GM23338 (cell line): ENCODE results near the gene UHRF2. TPM values are rescaled to one million over a fixed set of nuclear protein-coding genes. Genes with fewer than 3 reads are reported as not detected.

Source experiments
- ATAC-seq: fragments of 200-7000 bp; cut with Tn5 transposase; 3 replicates; pipeline ENCODE4 v1.9.1; 2020
- DNase-seq: peaks from one replicate; pipeline ENCODE4 v3.0.0-alpha.2; 2015; ENCODE audit warnings: low spot score
- H2AFZ ChIP-seq: fragments of 200-600 bp; sonication (generic); 2 replicates; pipeline ENCODE4 v1.8.0; 2016; ENCODE audit warnings: antibody characterized with exemption, mild to moderate bottlenecking, moderate library complexity
- H3F3A ChIP-seq: fragments of 200-600 bp; sonication (generic); replicated peaks from 2 replicates; pipeline ENCODE4 v1.8.0; 2017; ENCODE audit warnings: antibody characterized with exemption, mixed run types, low read depth
- H3K27ac ChIP-seq: fragments of 200-600 bp; sonication (generic); 2 replicates; pipeline ENCODE4 v1.6.1; 2016; ENCODE audit warnings: low read depth
- H3K27me3 ChIP-seq: fragments of 200-600 bp; sonication (generic); 2 replicates; pipeline ENCODE4 v1.8.0; 2016; ENCODE audit warnings: mild to moderate bottlenecking, mixed run types, moderate library complexity; ENCODE audit not compliant: insufficient read depth
- H3K36me3 ChIP-seq: fragments of 200-600 bp; sonication (generic); 2 replicates; pipeline ENCODE4 v1.8.0; 2016; ENCODE audit warnings: mild to moderate bottlenecking; ENCODE audit not compliant: insufficient read depth
- H3K4me1 ChIP-seq: fragments of 200-600 bp; sonication (generic); 2 replicates; pipeline ENCODE4 v1.8.0; 2016; ENCODE audit warnings: mild to moderate bottlenecking, moderate library complexity; ENCODE audit not compliant: insufficient read depth
- H3K4me2 ChIP-seq: fragments of 200-600 bp; sonication (generic); 2 replicates; pipeline ENCODE4 v1.7.1; 2017; ENCODE audit warnings: mixed run types
- H3K4me3 ChIP-seq: fragments of 200-600 bp; sonication (generic); 2 replicates; pipeline ENCODE4 v1.6.1; 2016; ENCODE audit warnings: mixed run types
- H3K79me2 ChIP-seq: fragments of 200-600 bp; sonication (generic); replicated peaks from 2 replicates; pipeline ENCODE4 v1.8.0; 2017; ENCODE audit warnings: mild to moderate bottlenecking; ENCODE audit not compliant: insufficient read depth
- H3K9me2 ChIP-seq: fragments of 200-600 bp; sonication (generic); 2 replicates; pipeline ENCODE4 v1.8.0; 2017; ENCODE audit not compliant: insufficient read depth
- H4K20me1 ChIP-seq: fragments of 200-600 bp; sonication (generic); replicated peaks from 2 replicates; pipeline ENCODE4 v1.8.0; 2017; ENCODE audit warnings: mild to moderate bottlenecking; ENCODE audit not compliant: insufficient read depth
- H3K27ac Mint-ChIP-seq: 2 replicates; pipeline ENCODE4 v1.8.0; 2020; ENCODE audit warnings: inconsistent platforms, mild to moderate bottlenecking, moderate library complexity, mixed read lengths
- H3K27me3 Mint-ChIP-seq: 3 replicates; pipeline ENCODE4 v1.8.0; 2022; ENCODE audit warnings: low read depth, mild to moderate bottlenecking, moderate library complexity, mixed read lengths, inconsistent platforms; ENCODE audit not compliant: insufficient read depth, poor library complexity
- H3K36me3 Mint-ChIP-seq: 3 replicates; pipeline ENCODE4 v1.8.0; 2021; ENCODE audit warnings: low read depth, mild to moderate bottlenecking, inconsistent platforms, moderate library complexity, mixed read lengths
- H3K4me1 Mint-ChIP-seq: 3 replicates; pipeline ENCODE4 v1.8.0; 2020; ENCODE audit warnings: mild to moderate bottlenecking, inconsistent platforms, mixed read lengths
- H3K4me3 Mint-ChIP-seq: 3 replicates; pipeline ENCODE4 v1.8.0; 2021; ENCODE audit warnings: moderate library complexity, mild to moderate bottlenecking, inconsistent platforms, mixed read lengths
- H3K9me3 Mint-ChIP-seq: 3 replicates; pipeline ENCODE4 v1.8.0; 2020; ENCODE audit warnings: moderate library complexity, mild to moderate bottlenecking, inconsistent platforms, mixed read lengths
- CREB1 ChIP-seq: fragments of 250-450 bp; sonication (Bioruptor Pico); IDR thresholded peaks from 2 replicates; pipeline ENCODE4 v1.5.0; 2020; ENCODE audit warnings: low read depth, mild to moderate bottlenecking, moderate library complexity
- CTCF ChIP-seq, 2 experiments: fragments of 200-600 bp in 1 of 2; sonication (generic) in 1 of 2; conservative IDR thresholded peaks; 2 replicates each; pipeline versions ENCODE4 v1.5.1 to v1.6.1; 2016 to 2017; ENCODE audit warnings: antibody characterized with exemption in 2 of 2, low read depth in 2 of 2, mild to moderate bottlenecking in 2 of 2, moderate library complexity in 1 of 2
- EZH2 ChIP-seq: fragments of 200-600 bp; sonication (generic); IDR thresholded peaks from one replicate; pipeline ENCODE4 v1.8.0; 2017; ENCODE audit warnings: antibody characterized with exemption, mild to moderate bottlenecking, low read depth; ENCODE audit not compliant: unreplicated experiment
- EZH2phosphoT487 ChIP-seq: fragments of 200-600 bp; sonication (generic); IDR thresholded peaks from one replicate; pipeline ENCODE4 v1.8.1; 2018; ENCODE audit warnings: antibody characterized with exemption; ENCODE audit not compliant: unreplicated experiment
- JUNB ChIP-seq: IDR thresholded peaks from one replicate; pipeline ENCODE4 v1.6.1; 2016; ENCODE audit warnings: antibody characterized with exemption; ENCODE audit not compliant: unreplicated experiment
- STAT1 ChIP-seq: IDR thresholded peaks from one replicate; pipeline ENCODE4 v1.6.1; 2016; ENCODE audit warnings: antibody characterized with exemption; ENCODE audit not compliant: unreplicated experiment
- ZNF114 ChIP-seq: fragments of 250-450 bp; sonication (Bioruptor Pico); IDR thresholded peaks from 2 replicates; pipeline ENCODE4 v1.5.0; 2020; ENCODE audit warnings: mild to moderate bottlenecking, moderate library complexity
- polyA plus RNA-seq: library from polyadenylated mRNA; unstranded; fragments of >200 nt; fragmentation: Nextera tagmentation; extraction: Ambion mirVana; gene quantifications from 2 replicates; pipeline ENCODE4 v1.2.1, GENCODE V29; 2016
- total RNA-seq: library from RNA; depleted of rRNA; stranded (reverse); fragments of >200 nt; shearing (Covaris generic); gene quantifications from 2 replicates; pipeline ENCODE4 v1.2.3, GENCODE V29; 2014
- TF ChIP-seq, protein P1 (sequence below): fragments of 250-450 bp; sonication (Bioruptor Pico); IDR thresholded peaks from 2 replicates; pipeline ENCODE4 v1.5.0; 2020; ENCODE audit warnings: mild to moderate bottlenecking, moderate library complexity

UHRF2 gene
- total and polyA plus RNA-seq, 2 experiments from 2014 or later: 15.1 to 51.6 TPM

- Histone ChIP-seq H3K4me1 (no peaks in the 10 kb centered on the region), H3K79me2 (no peaks in the 10 kb centered on the region), H3F3A (no peaks in the 10 kb centered on the region), H3K4me3 (no peak overlapping the region), H3K27me3 (no peaks in the 10 kb centered on the region), H4K20me1 (no peaks in the 10 kb centered on the region), H2AFZ (peak overlapping the region; percentile 28; the same call in 1 of the 2 replicates), H3K36me3 (no peaks in the 10 kb centered on the region), H3K9me2 (no peaks in the 10 kb centered on the region), H3K4me2 (no peak overlapping the region), H3K27ac (no peak overlapping the region)
- DNase-seq: no peak
- Mint-ChIP-seq H3K9me3 (no peaks in the 10 kb centered on the region), H3K4me1 (no peaks in the 10 kb centered on the region), H3K4me3 (no peak overlapping the region), H3K27ac (no peak overlapping the region), H3K27me3 (peaks cover 3% of the 10 kb centered on the region), H3K36me3 (no peaks in the 10 kb centered on the region)
- TF ChIP-seq EZH2 (no peak), ZNF114 (CRISPR knock-in tag) (no peak), CREB1 (CRISPR knock-in tag) (no peak)
- no peak for ATAC-seq
Observed at GRCh38 chr9:6399071-6399470, 13.9 kb upstream of the UHRF2 start.

DNA sequence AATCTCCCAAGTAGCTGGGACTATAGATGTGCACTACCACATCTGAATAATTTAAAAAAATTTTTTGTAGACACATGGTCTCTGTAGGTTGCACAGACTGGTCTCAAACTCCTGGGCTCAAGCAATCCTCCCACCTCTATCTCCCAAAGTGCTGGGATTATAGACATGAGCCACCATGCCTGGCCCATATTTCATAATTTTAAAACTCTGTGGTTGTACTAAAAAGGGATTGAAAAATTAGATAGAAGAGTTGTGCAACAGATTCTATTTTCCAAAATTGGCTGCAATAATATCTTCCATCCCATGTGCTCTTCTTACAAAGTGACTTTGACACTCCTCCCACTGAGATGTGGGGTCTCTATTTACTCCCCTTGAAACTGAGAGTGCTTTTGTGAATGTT lies 7.6 kb upstream of the UHRF2 start:
- no peak overlapping the region for H3K4me3 ChIP-seq
- H4K20me1 ChIP-seq: no peaks in the 10 kb centered on the region
- no peak overlapping the region for H3K27ac Mint-ChIP-seq
- no peak overlapping the region for H3K27ac ChIP-seq
- 0 out of 2 replicates have a peak, but pooled peaks cover 4% of the 10 kb centered on the region for H3K27me3 ChIP-seq
- no peaks in the 10 kb centered on the region for H3K9me2 ChIP-seq
- no peaks in the 10 kb centered on the region for H3K4me1 Mint-ChIP-seq
- peaks cover 6% of the 10 kb centered on the region for H3K27me3 Mint-ChIP-seq
- no peak for DNase-seq
- H2AFZ ChIP-seq: no peak overlapping the region
- TF ChIP-seq, protein P1, sequence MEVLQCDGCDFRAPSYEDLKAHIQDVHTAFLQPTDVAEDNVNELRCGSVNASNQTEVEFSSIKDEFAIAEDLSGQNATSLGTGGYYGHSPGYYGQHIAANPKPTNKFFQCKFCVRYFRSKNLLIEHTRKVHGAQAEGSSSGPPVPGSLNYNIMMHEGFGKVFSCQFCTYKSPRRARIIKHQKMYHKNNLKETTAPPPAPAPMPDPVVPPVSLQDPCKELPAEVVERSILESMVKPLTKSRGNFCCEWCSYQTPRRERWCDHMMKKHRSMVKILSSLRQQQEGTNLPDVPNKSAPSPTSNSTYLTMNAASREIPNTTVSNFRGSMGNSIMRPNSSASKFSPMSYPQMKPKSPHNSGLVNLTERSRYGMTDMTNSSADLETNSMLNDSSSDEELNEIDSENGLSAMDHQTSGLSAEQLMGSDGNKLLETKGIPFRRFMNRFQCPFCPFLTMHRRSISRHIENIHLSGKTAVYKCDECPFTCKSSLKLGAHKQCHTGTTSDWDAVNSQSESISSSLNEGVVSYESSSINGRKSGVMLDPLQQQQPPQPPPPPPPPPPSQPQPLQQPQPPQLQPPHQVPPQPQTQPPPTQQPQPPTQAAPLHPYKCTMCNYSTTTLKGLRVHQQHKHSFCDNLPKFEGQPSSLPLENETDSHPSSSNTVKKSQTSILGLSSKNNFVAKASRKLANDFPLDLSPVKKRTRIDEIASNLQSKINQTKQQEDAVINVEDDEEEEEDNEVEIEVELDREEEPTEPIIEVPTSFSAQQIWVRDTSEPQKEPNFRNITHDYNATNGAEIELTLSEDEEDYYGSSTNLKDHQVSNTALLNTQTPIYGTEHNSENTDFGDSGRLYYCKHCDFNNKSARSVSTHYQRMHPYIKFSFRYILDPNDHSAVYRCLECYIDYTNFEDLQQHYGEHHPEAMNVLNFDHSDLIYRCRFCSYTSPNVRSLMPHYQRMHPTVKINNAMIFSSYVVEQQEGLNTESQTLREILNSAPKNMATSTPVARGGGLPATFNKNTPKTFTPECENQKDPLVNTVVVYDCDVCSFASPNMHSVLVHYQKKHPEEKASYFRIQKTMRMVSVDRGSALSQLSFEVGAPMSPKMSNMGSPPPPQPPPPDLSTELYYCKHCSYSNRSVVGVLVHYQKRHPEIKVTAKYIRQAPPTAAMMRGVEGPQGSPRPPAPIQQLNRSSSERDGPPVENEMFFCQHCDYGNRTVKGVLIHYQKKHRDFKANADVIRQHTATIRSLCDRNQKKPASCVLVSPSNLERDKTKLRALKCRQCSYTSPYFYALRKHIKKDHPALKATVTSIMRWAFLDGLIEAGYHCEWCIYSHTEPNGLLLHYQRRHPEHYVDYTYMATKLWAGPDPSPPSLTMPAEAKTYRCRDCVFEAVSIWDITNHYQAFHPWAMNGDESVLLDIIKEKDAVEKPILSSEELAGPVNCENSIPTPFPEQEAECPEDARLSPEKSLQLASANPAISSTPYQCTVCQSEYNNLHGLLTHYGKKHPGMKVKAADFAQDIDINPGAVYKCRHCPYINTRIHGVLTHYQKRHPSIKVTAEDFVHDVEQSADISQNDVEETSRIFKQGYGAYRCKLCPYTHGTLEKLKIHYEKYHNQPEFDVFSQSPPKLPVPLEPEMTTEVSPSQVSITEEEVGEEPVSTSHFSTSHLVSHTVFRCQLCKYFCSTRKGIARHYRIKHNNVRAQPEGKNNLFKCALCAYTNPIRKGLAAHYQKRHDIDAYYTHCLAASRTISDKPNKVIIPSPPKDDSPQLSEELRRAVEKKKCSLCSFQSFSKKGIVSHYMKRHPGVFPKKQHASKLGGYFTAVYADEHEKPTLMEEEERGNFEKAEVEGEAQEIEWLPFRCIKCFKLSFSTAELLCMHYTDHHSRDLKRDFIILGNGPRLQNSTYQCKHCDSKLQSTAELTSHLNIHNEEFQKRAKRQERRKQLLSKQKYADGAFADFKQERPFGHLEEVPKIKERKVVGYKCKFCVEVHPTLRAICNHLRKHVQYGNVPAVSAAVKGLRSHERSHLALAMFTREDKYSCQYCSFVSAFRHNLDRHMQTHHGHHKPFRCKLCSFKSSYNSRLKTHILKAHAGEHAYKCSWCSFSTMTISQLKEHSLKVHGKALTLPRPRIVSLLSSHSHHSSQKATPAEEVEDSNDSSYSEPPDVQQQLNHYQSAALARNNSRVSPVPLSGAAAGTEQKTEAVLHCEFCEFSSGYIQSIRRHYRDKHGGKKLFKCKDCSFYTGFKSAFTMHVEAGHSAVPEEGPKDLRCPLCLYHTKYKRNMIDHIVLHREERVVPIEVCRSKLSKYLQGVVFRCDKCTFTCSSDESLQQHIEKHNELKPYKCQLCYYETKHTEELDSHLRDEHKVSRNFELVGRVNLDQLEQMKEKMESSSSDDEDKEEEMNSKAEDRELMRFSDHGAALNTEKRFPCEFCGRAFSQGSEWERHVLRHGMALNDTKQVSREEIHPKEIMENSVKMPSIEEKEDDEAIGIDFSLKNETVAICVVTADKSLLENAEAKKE (CRISPR knock-in tag): no peak
- TF ChIP-seq JUNB (no peak), STAT1 (no peak), ZNF114 (CRISPR knock-in tag) (no peak), CTCF (conservative IDR thresholded peaks at IDR 0.05; ENCODE audit: low read depth in 2 of 2) (no peak), CREB1 (CRISPR knock-in tag) (no peak), EZH2phosphoT487 (no peak)
- no peaks in the 10 kb centered on the region for H3K4me1 ChIP-seq
- H3K36me3 Mint-ChIP-seq: no peaks in the 10 kb centered on the region
- H3K4me2 ChIP-seq: no peak overlapping the region
- no peaks in the 10 kb centered on the region for H3K36me3 ChIP-seq
- no peaks in the 10 kb centered on the region for H3K79me2 ChIP-seq
- no peak for ATAC-seq
- no peaks in the 10 kb centered on the region for H3F3A ChIP-seq
- no peak overlapping the region for H3K4me3 Mint-ChIP-seq
- no peaks in the 10 kb centered on the region for H3K9me3 Mint-ChIP-seq
